ENCODE results near the gene CD300LF. TPM values are rescaled to one million over a fixed set of nuclear protein-coding genes. Genes with fewer than 3 reads are reported as not detected.
A peak's percentile ranks its signal among the peaks of the same experiment; 100 is the strongest.

Gene CD300LF
- total RNA-seq, 1 donor from 2014 or later, result not detected

DNA sequence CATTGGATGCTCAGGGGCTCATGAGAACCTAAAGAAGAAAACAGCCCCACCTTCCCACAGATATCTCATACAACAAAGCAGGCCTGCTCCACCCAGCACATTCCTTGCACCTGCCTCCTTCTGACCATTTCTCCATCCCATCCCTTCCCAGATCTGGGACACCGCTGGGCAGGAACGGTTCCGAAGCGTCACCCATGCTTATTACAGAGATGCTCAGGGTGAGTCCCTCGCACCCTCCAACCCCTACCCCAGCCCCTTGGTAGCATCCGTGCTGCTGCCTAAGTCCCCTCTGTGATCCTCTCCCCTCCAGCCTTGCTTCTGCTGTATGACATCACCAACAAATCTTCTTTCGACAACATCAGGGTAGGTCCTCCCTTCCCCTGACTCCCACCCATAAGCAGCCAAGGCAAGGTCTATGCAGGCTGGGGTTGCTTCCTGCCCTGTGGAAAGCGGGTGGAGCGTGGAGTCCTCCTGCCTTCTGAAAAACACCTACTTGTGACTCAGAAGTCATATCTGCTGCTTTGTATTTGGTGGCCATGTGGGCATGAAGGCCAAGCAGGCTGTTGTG is 30.3 kb upstream of the CD300LF start:
- Mint-ChIP-seq H3K27me3 (ENCODE audit: low read depth) (peaks cover 11% of the 10 kb centered on the region), H3K4me3 (ENCODE audit: unreplicated experiment) (no peak overlapping the region), H3K9me3 (ENCODE audit: low read depth) (no peaks in the 10 kb centered on the region), H3K36me3 (ENCODE audit: low read depth) (no peaks in the 10 kb centered on the region), H3K27ac (ENCODE audit: unreplicated experiment) (no peak overlapping the region), H3K4me1 (ENCODE audit: low read depth) (peaks cover 27% of the 10 kb centered on the region)
- DNase-seq (ENCODE audit: low spot score), result peak; percentile 54
- TF ChIP-seq, protein P1, sequence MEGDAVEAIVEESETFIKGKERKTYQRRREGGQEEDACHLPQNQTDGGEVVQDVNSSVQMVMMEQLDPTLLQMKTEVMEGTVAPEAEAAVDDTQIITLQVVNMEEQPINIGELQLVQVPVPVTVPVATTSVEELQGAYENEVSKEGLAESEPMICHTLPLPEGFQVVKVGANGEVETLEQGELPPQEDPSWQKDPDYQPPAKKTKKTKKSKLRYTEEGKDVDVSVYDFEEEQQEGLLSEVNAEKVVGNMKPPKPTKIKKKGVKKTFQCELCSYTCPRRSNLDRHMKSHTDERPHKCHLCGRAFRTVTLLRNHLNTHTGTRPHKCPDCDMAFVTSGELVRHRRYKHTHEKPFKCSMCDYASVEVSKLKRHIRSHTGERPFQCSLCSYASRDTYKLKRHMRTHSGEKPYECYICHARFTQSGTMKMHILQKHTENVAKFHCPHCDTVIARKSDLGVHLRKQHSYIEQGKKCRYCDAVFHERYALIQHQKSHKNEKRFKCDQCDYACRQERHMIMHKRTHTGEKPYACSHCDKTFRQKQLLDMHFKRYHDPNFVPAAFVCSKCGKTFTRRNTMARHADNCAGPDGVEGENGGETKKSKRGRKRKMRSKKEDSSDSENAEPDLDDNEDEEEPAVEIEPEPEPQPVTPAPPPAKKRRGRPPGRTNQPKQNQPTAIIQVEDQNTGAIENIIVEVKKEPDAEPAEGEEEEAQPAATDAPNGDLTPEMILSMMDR (IDR thresholded peaks at IDR 0.05), result no peak

DNA sequence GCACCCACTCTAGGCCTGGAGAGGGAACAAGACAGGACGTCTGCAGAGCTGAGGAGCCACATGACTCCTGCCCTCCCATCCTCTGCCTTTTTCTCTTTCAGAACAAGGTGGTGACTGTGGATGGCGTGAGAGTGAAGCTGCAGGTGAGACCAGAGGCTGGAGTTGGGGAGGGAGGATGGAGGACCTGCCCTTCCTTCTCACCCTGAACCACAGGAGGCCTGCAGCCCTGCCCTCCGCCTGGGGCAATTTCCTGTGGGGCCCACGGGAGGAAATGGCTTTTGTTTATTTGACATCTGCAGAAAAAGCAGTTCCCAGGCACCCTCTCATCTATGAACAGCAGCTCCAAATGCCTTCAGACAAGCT is 29.4 kb upstream of the CD300LF start:
- Mint-ChIP-seq H3K9me3 (ENCODE audit: low read depth) (no peaks in the 10 kb centered on the region), H3K36me3 (ENCODE audit: low read depth) (no peaks in the 10 kb centered on the region), H3K4me3 (ENCODE audit: unreplicated experiment) (no peak overlapping the region), H3K27me3 (ENCODE audit: low read depth) (peaks cover 17% of the 10 kb centered on the region), H3K27ac (ENCODE audit: unreplicated experiment) (no peak overlapping the region), H3K4me1 (ENCODE audit: low read depth) (peaks cover 32% of the 10 kb centered on the region)
- no peak for DNase-seq (ENCODE audit: low spot score)
- TF ChIP-seq, protein P1 (IDR thresholded peaks at IDR 0.05), result no peak

DNA sequence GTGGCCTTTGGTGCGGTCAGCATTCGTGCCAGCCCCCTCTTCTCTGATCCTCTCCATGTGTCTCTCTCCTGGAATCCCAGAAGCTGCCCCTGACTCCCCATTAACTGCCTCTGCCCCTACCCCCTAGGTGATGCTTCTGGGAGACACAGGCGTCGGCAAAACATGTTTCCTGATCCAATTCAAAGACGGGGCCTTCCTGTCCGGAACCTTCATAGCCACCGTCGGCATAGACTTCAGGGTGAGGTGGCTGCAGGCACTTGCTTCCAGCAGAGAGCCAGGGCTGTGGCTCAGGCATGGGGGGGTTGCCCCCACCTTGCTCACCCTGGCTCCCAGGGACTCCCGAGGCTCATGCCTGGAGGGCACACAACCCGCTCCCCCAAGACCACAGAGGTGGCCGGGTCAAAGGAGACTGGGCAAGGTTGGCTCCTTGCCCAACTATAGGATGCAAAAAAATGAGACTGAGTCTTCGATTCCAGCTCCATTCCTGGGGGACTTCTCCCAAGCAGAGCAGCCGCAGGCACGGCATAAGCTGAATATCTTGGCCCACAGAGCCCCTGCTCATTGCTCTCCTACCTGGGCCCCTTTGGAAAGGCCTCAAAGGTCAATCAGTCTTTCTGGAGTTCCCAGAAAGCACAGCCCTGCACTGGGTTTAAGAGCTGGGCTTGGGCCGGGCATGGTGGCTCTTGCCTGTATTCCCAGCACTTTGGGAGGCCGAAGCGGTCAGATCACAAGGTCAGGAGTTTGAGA is 28.1 kb upstream of the CD300LF start:
- H3K27me3 Mint-ChIP-seq (ENCODE audit: low read depth), result peaks cover 25% of the 10 kb centered on the region
- no peak overlapping the region for H3K4me3 Mint-ChIP-seq (ENCODE audit: unreplicated experiment)
- no peaks in the 10 kb centered on the region for H3K36me3 Mint-ChIP-seq (ENCODE audit: low read depth)
- DNase-seq (ENCODE audit: low spot score), result peak; percentile 72
- no peaks in the 10 kb centered on the region for H3K9me3 Mint-ChIP-seq (ENCODE audit: low read depth)
- H3K4me1 Mint-ChIP-seq (ENCODE audit: low read depth), result peaks cover 29% of the 10 kb centered on the region
- TF ChIP-seq, protein P1 (IDR thresholded peaks at IDR 0.05), result no peak
- H3K27ac Mint-ChIP-seq (ENCODE audit: unreplicated experiment), result no peak overlapping the region

DNA sequence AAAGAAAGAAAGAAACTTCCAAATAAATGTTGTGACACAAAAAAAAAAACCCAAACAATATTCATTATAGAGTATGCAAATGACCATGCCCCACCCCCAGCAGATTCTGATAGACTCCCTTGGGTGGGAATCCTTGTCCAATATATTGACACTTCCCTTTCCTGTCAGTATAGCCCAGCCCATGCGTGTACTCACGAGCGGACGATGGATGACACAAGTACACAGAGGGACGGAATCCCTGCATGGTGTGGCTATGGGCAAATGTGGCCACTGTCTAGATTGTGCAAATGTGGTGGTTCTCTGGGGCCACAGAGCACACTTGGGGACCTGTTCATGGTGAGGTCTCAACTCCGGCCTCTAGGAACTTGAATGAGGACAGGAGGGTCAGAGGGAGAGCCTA is 27.4 kb upstream of the CD300LF start:
- no peak for DNase-seq (ENCODE audit: low spot score)
- H3K36me3 Mint-ChIP-seq (ENCODE audit: low read depth), result no peaks in the 10 kb centered on the region
- H3K27ac Mint-ChIP-seq (ENCODE audit: unreplicated experiment), result no peak overlapping the region
- peaks cover 30% of the 10 kb centered on the region for H3K27me3 Mint-ChIP-seq (ENCODE audit: low read depth)
- TF ChIP-seq, protein P1 (IDR thresholded peaks at IDR 0.05), result no peak
- H3K9me3 Mint-ChIP-seq (ENCODE audit: low read depth), result no peaks in the 10 kb centered on the region
- H3K4me3 Mint-ChIP-seq (ENCODE audit: unreplicated experiment), result no peak overlapping the region
- peaks cover 29% of the 10 kb centered on the region for H3K4me1 Mint-ChIP-seq (ENCODE audit: low read depth)

DNA sequence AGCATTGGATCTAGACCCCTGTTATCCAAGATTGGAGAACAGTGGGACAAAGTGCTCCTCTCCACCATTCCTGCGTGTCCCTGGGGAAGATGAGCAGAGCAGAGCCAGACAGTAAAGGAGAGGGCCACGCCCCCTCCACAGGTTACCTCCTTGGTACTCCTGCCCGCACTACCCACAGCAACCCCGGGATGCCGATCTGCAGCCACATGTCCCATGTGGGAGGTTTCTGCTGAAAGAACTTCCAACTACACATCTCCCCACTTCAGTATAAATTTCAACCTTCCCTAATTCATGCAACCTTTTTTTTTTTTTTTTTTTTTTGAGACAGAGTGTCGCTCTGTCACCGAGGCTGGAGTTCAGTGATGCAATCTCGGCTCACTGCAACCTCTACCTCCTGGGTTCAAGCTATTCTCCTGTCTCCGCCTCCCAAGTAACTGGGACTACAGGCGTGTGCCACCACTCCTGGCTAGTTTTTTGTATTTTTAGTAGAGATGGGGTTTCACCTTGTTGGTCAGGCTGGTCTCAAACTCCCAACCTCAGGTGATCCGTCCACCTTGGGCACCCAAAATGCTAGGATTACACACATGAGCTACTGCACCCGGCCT is 26.6 kb upstream of the CD300LF start:
- DNase-seq (ENCODE audit: low spot score), result peak; percentile 59
- H3K36me3 Mint-ChIP-seq (ENCODE audit: low read depth), result no peaks in the 10 kb centered on the region
- TF ChIP-seq, protein P1 (IDR thresholded peaks at IDR 0.05), result no peak
- no peaks in the 10 kb centered on the region for H3K9me3 Mint-ChIP-seq (ENCODE audit: low read depth)
- H3K27ac Mint-ChIP-seq (ENCODE audit: unreplicated experiment), result no peak overlapping the region
- peaks cover 30% of the 10 kb centered on the region for H3K27me3 Mint-ChIP-seq (ENCODE audit: low read depth)
- H3K4me1 Mint-ChIP-seq (ENCODE audit: low read depth), result peaks cover 25% of the 10 kb centered on the region
- no peak overlapping the region for H3K4me3 Mint-ChIP-seq (ENCODE audit: unreplicated experiment)
